Activated naive CD8-positive, alpha-beta T cell treated with anti-CD3 and anti-CD28 coated beads, Interleukin-2, amount 10 ng/mL, durations not matched to agents 7 days and 5 days (primary cell): ENCODE measurements around the gene ARHGAP27. TPM values are rescaled to one million over a fixed set of nuclear protein-coding genes. Genes with fewer than 3 reads are reported as not detected.
"Not testable (repeated sequence)": the region's sequence is repeated elsewhere in the genome, so short reads cannot be mapped to it uniquely, and the experiment has no call there.

ENCODE experiments used
- ATAC-seq: fragments of 150-1000 bp; cut with Tn5 transposase; one replicate; pipeline ENCODE4 v1.10.0; 2021; ENCODE audit warnings: low read depth, moderate library complexity
- POLR2A ChIA-PET: fragments of 350-600 bp; sonication (Branson Sonifier 250); formaldehyde crosslinking; loops from one replicate; lab custom pipeline; 2021; ENCODE audit warnings: antibody characterized with exemption; lab: Charles Lee
- DNase-seq: peaks from one replicate; pipeline ENCODE4 v3.0.0; 2021
- H3K27ac Mint-ChIP-seq: one replicate; pipeline ENCODE4 v1.8.0; 2022; ENCODE audit warnings: mild to moderate bottlenecking, mixed read lengths
- H3K27me3 Mint-ChIP-seq: one replicate; pipeline ENCODE4 v1.8.0; 2022; ENCODE audit warnings: mild to moderate bottlenecking, moderate library complexity, mixed read lengths
- H3K36me3 Mint-ChIP-seq: one replicate; pipeline ENCODE4 v1.8.0; 2021; ENCODE audit warnings: mild to moderate bottlenecking, mixed read lengths
- H3K4me1 Mint-ChIP-seq: one replicate; pipeline ENCODE4 v1.8.0; 2021; ENCODE audit warnings: mixed read lengths
- H3K4me3 Mint-ChIP-seq: one replicate; pipeline ENCODE4 v1.8.0; 2022; ENCODE audit warnings: mild to moderate bottlenecking, moderate library complexity, mixed read lengths
- H3K9me3 Mint-ChIP-seq: one replicate; pipeline ENCODE4 v1.8.0; 2021; ENCODE audit warnings: mixed read lengths
- total RNA-seq, 2 experiments: library from RNA; stranded (reverse); gene quantifications; one replicate each; pipeline ENCODE4 v1.2.3, GENCODE V29; 2021

Gene ARHGAP27
- 100 to 1,000 TPM in 1 of 2 experiments, 10 to 100 TPM in 1; 99.8 to 114 TPM for total RNA-seq

- peak within 1 kb of the TSS; percentile 90 for H3K27ac Mint-ChIP-seq
Observed at GRCh38 chr17:45432405-45433158, at the start of gene ARHGAP27. Gene ARHGAP27 (minus strand): TSS chr17:45432870. CDS start chr17:45430279, 2,591 bp downstream.

GRCh38 chr17:45482317-45482716 lies 49.6 kb upstream of the ARHGAP27 start:
- H3K4me3 Mint-ChIP-seq, ATAC-seq, POLR2A ChIA-PET, H3K36me3 Mint-ChIP-seq, H3K27me3 Mint-ChIP-seq, DNase-seq, H3K4me1 Mint-ChIP-seq, H3K9me3 Mint-ChIP-seq, H3K27ac Mint-ChIP-seq: not testable (repeated sequence)

More at GRCh38 chr17:45432405-45433158, at the start of gene ARHGAP27:
- no peaks in the 10 kb centered on the region for H3K27me3 Mint-ChIP-seq
- DNase-seq (peak; percentile 58), ATAC-seq (no peak)
- peaks cover 18% of the 10 kb centered on the region for H3K4me1 Mint-ChIP-seq
- peak within 1 kb of the TSS; percentile 92 for H3K4me3 Mint-ChIP-seq
- no peaks in the 10 kb centered on the region for H3K9me3 Mint-ChIP-seq
- peaks cover 7% of the 10 kb centered on the region for H3K36me3 Mint-ChIP-seq
- POLR2A ChIA-PET: interaction anchor here (0.6 to 2.6 kb wide), 3 partner anchors 23 to 761 kb away, joined by 3 to 10 read pairs (median 4); no protein-coding TSS in a partner anchor

GRCh38 chr17:45475436-45475835 lies 42.8 kb upstream of the ARHGAP27 start:
- not testable (repeated sequence) for H3K27me3 Mint-ChIP-seq, ATAC-seq, H3K27ac Mint-ChIP-seq

DNA sequence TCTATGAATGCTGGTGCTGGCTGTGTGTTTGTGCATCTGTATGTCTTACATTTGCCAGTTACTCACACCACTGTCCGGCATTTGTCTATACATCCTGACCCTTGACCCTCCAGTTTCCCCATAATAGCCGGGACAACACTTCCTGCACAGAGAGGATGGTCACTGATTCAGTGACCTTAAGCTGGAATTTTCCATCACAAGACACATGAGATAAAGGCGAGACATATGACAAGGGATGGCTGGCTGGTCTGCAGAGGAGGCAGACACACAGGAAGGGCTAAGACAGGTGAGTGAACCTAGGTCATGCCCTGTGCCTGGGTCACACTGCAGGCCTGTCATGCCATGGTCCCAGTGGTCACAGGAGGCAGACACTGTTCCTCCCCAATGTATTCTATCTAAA lies 39.6 kb upstream of the ARHGAP27 start:
- H3K4me1 Mint-ChIP-seq, ATAC-seq, DNase-seq, H3K9me3 Mint-ChIP-seq, POLR2A ChIA-PET, H3K27ac Mint-ChIP-seq, H3K4me3 Mint-ChIP-seq, H3K27me3 Mint-ChIP-seq: not testable (repeated sequence)
- H3K36me3 Mint-ChIP-seq: peaks cover 12% of the 10 kb centered on the region

More at GRCh38 chr17:45475436-45475835, 42.8 kb upstream of the ARHGAP27 start:
- POLR2A ChIA-PET, DNase-seq, H3K4me1 Mint-ChIP-seq, H3K9me3 Mint-ChIP-seq, H3K4me3 Mint-ChIP-seq: not testable (repeated sequence)
- H3K36me3 Mint-ChIP-seq: peaks cover 19% of the 10 kb centered on the region

DNA sequence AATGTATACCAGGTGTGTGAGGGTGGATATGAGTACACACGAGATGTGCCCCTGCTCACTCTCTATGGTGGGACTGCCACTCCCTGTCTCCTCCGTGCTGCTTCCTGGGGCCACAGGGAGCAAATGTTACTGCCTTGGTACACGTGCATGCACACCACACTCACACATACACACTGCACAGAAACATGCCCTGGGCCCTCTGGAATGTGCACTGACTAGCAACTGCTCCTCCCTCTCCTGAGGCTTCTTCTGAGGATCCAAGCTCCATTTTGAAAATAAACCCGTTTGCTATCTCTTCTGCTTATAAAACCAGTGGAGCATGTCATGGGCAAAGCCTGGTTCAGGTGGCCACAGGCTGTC lies 36.5 kb upstream of the ARHGAP27 start:
- POLR2A ChIA-PET, H3K4me3 Mint-ChIP-seq, H3K9me3 Mint-ChIP-seq, H3K36me3 Mint-ChIP-seq, ATAC-seq, DNase-seq, H3K27me3 Mint-ChIP-seq, H3K4me1 Mint-ChIP-seq, H3K27ac Mint-ChIP-seq: not testable (repeated sequence)

GRCh38 chr17:45468293-45469203 lies 35.9 kb upstream of the ARHGAP27 start:
- H3K27me3 Mint-ChIP-seq, H3K36me3 Mint-ChIP-seq, H3K4me1 Mint-ChIP-seq, H3K9me3 Mint-ChIP-seq, POLR2A ChIA-PET, H3K4me3 Mint-ChIP-seq, DNase-seq, H3K27ac Mint-ChIP-seq, ATAC-seq: not testable (repeated sequence)

DNA sequence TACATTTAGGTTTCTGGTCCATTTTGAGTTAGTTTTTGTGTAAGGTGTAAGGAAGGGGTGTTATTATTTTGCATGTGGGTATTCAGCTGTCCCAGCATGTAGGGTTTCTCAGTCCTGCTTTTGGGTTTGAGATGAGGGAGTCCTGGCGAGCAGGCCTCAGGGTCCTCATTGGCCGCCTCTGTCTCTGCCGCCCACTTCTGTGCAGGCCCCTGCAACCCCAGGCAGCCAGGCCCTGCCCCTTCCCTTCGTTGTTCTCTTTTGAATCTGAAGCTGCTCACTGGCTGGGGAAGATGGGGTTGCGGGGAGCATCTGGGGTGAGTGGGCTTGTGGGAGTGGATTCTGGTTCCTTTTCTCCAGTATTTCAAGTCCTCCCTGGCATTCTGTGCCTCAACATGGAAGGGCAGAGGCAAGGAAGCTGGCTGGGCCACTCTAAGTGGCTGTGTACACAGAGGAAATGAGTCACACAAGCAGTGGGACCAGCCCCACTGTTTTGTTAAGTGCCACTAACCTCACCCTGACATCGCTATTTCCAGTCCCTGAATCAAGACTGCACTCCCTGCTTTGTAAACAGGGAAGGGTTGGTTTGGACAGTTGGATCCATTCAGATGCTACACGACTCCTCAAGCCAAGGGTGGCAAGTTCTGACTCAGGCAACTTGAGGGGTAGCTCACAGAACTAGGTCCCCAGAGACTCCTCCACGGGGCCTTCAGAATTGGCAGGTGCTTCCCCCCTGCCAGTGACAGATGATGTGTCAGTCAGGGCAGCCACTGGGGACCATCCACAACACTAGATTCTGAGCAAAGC lies 29.1 kb upstream of the ARHGAP27 start:
- POLR2A ChIA-PET, H3K36me3 Mint-ChIP-seq, H3K27me3 Mint-ChIP-seq, H3K9me3 Mint-ChIP-seq: not testable (repeated sequence)
- Mint-ChIP-seq H3K4me3 (peak overlapping the region; percentile 30), H3K27ac (peak overlapping the region; percentile 88), H3K4me1 (peaks cover 11% of the 10 kb centered on the region)
- DNase-seq: peak; percentile 54
- ATAC-seq: peak; percentile 97

GRCh38 chr17:45460422-45460821 lies 27.8 kb upstream of the ARHGAP27 start:
- H3K27ac Mint-ChIP-seq, H3K9me3 Mint-ChIP-seq, POLR2A ChIA-PET, H3K36me3 Mint-ChIP-seq, DNase-seq, ATAC-seq, H3K27me3 Mint-ChIP-seq, H3K4me3 Mint-ChIP-seq: not testable (repeated sequence)
- H3K4me1 Mint-ChIP-seq: peaks cover 11% of the 10 kb centered on the region

DNA sequence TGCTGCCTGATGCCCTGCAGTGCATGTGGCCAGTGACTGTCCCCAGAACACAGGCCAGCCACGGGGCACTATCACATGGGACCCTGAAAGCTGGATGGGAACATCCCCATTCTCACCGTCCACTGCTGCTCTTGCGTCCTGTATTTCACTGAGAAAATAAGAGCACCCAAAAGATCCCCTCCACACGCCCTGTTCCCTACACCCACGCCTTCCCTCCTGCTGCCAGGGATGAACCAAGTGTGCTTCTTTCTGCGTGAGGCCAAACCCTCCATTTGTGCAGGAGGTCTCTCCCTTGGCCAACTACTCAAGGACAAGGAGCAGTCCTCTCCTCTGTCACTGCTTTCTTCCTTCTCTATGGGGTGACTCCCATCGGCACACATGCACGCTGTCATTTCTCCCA lies 21.7 kb upstream of the ARHGAP27 start:
- H3K4me3 Mint-ChIP-seq, H3K9me3 Mint-ChIP-seq, H3K27ac Mint-ChIP-seq, H3K4me1 Mint-ChIP-seq, H3K27me3 Mint-ChIP-seq, DNase-seq, POLR2A ChIA-PET, ATAC-seq: not testable (repeated sequence)
- peaks cover 11% of the 10 kb centered on the region for H3K36me3 Mint-ChIP-seq

- not testable (repeated sequence) for ATAC-seq
Observed at GRCh38 chr17:45453731-45454130, 21.1 kb upstream of the ARHGAP27 start.

GRCh38 chr17:45453225-45453534 lies 20.5 kb upstream of the ARHGAP27 start:
- DNase-seq, ATAC-seq, H3K4me3 Mint-ChIP-seq, H3K27me3 Mint-ChIP-seq, H3K9me3 Mint-ChIP-seq, H3K4me1 Mint-ChIP-seq, POLR2A ChIA-PET, H3K27ac Mint-ChIP-seq: not testable (repeated sequence)
- H3K36me3 Mint-ChIP-seq: peaks cover 14% of the 10 kb centered on the region

More at GRCh38 chr17:45453731-45454130, 21.1 kb upstream of the ARHGAP27 start:
- H3K4me3 Mint-ChIP-seq, H3K27ac Mint-ChIP-seq, DNase-seq, H3K27me3 Mint-ChIP-seq, POLR2A ChIA-PET, H3K9me3 Mint-ChIP-seq, H3K4me1 Mint-ChIP-seq: not testable (repeated sequence)
- H3K36me3 Mint-ChIP-seq: peaks cover 14% of the 10 kb centered on the region

DNA sequence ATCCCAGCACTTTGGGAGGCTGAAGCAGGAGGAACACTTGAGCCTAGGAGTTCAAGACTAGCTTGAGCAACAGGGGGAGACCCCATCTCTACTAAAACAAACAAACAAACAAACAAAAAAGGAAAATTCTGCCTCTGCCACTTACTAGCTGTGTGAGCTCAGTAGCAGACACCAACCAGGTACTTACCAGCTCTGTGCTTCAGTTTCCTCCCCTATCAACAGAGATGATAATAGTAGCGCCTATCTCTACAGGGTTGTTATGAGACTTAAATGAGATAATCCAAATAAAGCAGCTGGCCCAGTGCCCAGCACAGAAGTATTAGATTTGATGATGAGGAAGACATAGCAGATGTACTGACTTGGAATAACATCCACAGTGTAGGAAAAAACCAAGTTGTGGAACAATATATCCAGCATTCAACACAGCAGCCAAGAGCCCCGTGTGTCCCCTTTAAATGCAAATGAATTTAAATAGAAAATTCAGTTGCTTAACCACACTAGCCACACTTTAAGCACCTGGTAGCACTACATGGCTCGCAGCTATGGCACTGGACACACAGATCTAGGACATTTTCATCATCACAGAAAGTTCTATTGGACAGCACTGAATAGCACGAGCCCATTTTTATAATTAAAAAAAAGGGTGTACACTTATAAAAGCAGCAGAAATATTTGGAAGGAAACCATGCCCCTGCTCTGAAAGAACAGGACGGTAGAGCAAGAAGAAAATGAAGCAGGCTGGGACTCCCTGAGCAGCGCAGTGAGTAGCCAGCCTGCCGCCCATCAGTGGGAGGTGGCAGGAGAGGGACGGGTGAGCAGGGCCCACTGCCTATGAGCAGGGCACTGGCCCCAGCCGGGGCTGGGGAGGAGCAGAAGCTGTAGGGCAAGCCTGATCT lies 19.9 kb upstream of the ARHGAP27 start:
- H3K4me1 Mint-ChIP-seq, H3K27ac Mint-ChIP-seq, H3K4me3 Mint-ChIP-seq, POLR2A ChIA-PET, DNase-seq, H3K27me3 Mint-ChIP-seq, ATAC-seq, H3K9me3 Mint-ChIP-seq: not testable (repeated sequence)
- H3K36me3 Mint-ChIP-seq: peaks cover 14% of the 10 kb centered on the region
